HG03439 (cell line): ENCODE results near the gene SYCP3.

Source experiments
- ATAC-seq: cut with Tn5 transposase; IDR thresholded peaks from one replicate; pipeline ENCODE4 v1.9.1; 2021; ENCODE audit warnings: mild to moderate bottlenecking, moderate library complexity; ENCODE audit not compliant: unreplicated experiment

The SYCP3 gene

DNA sequence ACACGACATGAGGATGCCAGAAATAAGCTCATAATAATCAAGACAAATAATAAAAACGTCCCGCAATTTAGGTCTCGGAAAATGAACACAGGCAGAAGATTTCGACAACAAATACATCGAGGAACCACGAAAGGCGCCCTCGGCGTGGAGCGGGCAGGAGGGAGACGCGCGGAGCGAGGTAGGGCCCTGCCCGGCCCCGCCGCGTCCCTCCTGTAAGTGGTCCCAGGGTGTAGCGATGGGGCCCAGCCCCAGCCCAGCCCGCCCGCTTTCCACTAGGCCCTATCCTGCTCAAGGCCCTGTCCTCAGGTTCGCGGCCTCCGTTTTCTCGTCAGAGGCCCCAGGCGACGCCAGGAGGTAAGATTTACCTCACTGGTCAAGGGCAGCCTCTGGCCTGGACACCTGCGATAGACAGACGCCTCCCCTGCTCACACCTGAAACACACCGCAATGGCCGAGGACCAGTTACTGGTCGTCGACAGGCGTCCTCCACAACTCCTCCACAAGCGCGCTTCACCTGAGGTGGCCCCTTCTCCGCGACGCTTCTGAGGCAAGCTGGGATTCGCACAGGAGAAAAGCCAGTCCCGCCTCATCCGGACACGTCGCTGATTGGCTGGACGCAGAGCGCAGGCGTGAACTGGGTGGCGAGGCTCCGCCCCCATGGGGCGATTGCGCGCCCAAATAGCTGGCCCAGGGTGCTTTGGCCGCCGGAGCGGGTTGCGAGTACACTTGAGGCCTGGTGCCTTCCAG is at the start of gene SYCP3:
SYCP3 (minus strand) TSS at position 543 of the 746 bp plus-strand sequence. CDS start 1,527 bp downstream, outside the sequence.
- no peak for ATAC-seq

GRCh38 chr12:101785671-101786070 is 46.4 kb upstream of the SYCP3 start:
- ATAC-seq = no peak

DNA sequence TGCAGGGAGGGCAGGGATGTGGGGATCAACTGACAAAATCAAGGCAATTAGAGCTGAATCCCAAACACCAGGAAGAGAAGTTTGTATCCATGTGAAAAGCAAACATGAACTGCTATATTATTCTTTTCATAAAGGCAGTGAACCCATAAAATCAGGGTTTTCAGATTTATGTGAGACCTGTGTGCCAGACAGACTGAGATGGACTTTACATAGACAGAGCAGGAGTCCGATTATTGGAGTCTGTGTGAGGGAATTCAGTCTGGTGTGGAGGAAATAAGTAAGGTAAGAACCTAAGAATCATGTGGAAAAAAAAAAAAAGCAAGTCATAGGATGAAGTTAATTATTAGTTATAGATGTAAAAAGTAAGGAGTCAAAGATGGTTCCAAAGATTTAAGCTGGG is 45.1 kb upstream of the SYCP3 start:
- no peak for ATAC-seq

GRCh38 chr12:101783838-101784237 is 44.6 kb upstream of the SYCP3 start:
- ATAC-seq = no peak

- no peak for ATAC-seq
Observed at GRCh38 chr12:101783150-101783549, 43.9 kb upstream of the SYCP3 start.

DNA sequence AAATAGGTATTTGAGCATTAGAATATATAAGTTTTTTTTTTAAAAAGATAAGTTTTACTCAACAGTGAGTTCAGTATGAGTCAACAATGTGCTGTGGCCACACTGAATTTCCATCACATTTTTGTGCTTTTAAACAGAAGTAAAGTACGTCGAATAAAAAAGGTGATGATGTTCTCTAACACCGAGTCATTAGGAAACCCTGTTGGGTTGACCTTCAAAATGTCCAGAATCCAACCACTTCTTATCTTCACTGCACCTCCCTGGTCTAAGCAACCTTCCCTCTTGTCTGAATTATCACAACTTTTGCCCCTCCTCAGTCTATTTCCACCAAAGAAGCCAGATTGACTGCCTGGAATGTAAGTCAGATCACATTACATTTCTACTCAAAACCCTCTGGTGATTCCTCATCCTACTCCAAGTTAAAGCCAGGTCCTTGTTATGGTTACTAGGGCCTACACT is 43.0 kb upstream of the SYCP3 start:
- no peak for ATAC-seq

DNA sequence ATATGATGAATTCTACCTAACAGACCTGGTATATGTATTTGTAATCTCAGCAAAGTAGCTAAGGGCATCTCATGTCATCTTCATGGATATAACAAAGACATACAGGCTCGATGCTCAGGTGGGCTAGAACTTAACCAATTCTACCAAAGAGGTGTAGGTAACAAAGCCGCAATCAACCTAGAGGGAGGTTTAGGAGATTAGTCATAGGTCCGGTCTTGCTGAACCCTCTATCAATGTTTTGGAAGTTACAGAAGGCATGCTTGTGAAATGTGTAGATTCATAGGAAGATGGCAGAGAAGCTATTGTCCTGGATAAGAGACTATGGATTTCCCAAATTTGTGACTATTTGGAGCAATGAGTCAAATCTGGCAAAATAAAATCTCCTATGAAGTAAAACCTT is 42.6 kb upstream of the SYCP3 start:
- no peak for ATAC-seq

GRCh38 chr12:101780599-101780998 is 41.3 kb upstream of the SYCP3 start:
- no peak for ATAC-seq

DNA sequence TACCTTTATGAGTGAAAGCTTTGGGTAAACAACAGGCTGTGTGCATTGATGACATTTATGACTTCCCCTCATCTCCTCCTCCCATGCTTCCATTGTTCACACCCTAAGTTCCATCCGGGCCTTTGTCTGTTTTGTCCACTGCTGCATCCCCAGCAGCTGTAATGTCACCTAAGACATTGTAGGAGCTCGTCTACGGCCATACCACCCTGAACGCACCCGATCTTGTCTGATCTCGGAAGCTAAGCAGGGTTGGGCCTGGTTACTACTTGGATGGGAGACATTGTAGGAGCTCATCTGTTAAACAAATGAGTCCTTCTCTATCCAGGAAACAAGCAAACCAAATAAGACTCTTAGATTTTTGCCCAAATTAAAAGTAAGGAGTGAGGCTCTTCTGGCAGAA is 40.4 kb upstream of the SYCP3 start:
- no peak for ATAC-seq

DNA sequence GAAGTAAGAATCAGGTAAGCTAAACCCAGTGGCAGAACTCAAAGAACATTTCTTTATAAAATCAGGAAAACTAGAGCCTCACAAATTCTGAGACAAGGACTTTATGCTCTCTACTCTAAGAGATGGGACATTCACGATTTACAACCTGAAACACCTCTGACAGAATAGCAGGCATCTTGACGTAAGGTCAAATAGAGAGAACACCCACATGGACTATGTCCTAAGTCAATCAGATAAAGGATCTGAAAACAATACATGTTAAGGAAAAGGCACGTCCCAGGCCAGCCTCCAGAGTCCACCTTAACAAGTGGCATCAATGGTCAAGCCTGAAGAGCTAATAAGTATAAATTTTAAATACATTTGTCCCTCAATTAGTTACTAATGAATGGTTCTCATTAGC is 39.9 kb upstream of the SYCP3 start:
- ATAC-seq = no peak

GRCh38 chr12:101777978-101778377 is 38.7 kb upstream of the SYCP3 start:
- ATAC-seq = no peak

DNA sequence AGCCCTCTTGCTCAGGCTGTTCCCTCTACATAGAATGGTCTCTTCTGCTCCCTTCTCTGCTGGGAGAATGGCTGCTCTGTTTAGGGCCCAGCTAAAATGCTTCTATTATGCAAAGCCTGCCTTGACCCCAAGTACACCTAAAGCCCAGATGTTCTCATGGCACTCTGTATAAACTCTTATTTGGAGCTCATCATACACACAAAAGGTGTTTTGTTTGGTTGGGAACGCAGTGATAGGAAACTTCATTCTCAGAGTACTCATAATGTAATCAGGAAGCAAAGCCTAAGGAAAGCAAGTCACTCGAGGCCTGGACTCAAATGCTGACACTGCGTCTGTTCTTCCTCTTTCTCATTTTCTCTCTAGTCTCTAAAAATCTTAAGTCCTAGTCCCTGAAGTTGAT is 38.2 kb upstream of the SYCP3 start:
- no peak for ATAC-seq

GRCh38 chr12:101775816-101776215 is 36.6 kb upstream of the SYCP3 start:
- no peak for ATAC-seq

GRCh38 chr12:101773650-101774162 is 34.4 kb upstream of the SYCP3 start:
- ATAC-seq = peak; percentile 61

DNA sequence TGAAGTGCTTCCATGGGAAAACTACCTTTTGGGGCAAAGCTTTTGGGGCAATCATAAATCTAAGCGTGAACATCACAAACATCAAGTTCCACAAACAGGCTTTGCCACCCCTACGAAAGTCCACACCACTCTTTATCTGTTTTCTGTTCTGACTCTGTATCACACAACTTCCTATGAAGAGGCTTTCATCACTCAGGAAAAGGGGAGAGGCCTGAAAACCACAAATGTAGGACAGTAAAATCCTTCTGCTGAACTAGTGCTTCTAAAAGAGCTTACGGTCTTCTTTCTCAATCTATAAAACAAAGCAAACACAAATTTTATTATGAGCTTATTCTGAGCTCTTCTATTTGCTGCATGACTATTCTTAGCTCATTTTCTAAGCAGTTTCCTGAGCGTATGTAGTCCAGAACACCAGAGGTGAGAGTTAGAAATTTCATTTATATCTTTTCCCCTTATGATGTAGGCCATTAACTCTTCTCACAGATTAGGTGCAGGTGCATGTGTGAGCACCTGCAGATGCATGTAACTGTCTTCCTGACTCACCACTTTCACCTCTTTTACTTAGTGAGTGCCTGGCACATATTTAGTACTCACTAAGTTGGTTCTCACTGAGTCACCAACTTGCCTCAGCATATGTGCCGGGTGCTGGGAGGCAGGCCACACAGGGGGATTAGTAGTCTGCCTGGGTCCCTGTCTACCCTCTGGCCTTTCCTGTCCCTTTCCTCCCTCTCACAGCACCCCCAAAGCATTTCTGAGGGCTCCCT is 32.9 kb upstream of the SYCP3 start:
- no peak for ATAC-seq

- no peak for ATAC-seq
Observed at GRCh38 chr12:101769865-101770264, 30.6 kb upstream of the SYCP3 start.

DNA sequence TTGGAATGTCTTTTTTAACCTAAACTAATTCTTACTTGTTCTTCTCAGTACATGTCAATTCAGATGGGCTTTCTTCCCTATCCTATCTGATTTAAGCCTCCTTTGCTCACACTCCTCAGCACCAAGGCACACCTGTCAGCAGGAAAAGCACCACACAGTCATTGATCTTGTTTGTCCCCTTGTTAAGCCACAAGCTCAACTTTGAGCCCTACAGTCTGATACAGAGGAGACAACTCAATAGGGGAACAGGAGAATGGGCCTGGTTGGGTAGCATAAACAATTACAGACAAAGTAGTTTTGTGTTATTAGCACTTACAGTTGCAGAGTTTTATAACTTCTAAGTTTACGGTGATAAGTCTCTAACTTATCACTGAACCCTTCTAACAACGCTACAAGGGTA is 29.5 kb upstream of the SYCP3 start:
- no peak for ATAC-seq

DNA sequence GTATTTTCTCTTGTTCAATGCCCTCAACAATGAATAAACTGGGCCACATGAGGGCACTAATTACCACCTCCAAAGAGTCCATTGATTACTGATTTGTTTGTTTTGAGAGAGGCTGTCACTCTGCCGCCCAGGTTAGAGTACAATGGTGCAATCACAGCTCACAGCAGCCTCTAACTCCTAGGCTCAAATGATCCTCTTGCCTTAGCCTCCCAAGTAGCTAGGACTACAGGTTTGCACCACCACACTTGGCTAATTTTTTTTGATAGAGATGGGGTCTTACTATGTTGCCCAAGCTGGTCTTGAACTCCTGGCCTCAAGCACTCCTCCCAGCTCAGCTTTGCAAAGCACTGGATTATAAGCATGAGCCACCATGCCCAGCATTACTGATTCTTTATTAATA is 28.3 kb upstream of the SYCP3 start:
- no peak for ATAC-seq

DNA sequence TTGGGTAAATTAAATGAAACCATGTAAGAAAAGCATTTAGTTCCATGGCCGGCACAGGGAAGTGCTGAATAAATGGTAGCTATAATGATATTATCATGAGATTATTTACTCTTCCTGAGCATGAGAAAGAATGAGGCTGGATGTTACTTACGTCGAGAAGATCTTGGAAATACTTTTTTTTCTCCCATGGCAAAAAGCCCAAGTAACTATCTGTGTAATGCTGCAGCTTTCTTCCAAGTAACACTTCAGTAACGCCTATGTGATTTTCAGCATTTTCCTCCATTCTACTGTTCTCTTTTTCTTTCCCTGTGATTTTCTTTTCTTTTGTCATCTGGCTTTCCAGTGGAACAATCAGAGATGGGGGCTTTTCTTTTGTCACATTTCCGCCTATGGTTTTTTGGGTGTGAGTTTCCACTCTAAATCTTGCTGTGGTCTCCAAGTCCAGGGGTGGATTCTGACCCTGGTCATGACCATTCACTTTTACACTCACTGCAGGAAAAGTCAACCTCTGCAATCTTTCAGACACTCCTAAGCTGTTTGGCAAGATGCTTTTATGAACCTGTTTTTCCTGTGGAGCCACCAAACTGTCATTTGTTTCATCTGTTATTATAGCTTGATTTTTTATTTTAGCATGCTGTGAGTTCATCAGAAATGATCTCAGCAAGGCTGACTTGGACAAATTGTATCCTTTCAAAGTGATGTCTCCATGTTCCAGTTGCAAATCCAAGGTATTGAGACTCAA is 25.0 kb upstream of the SYCP3 start:
- ATAC-seq = no peak

- no peak for ATAC-seq
Observed at GRCh38 chr12:101763246-101763931, 24.1 kb upstream of the SYCP3 start.

DNA sequence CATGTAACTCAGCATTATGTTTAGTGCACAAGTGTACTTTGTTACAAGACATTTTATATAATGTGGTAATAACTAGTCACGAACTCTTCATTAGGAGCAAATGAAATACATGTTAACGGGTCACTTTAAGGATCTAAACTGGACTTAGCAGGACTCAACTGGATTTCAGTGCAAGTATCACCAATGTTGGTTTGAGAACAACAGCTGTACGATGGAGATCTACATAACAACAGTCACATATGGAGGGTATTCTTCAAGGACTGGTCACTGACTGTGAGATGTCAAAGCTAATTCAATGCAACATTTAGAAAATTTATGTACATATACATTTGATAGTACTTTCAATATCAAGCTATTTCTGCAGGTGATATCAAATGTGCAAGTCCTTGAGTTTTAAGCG is 22.5 kb upstream of the SYCP3 start:
- no peak for ATAC-seq
